Thyroid gland (tissue), 4 donors: ENCODE data around the gene CHCHD6. TPM values are rescaled to one million over a fixed set of nuclear protein-coding genes. Genes with fewer than 3 reads are reported as not detected.

Experiments
- DNase-seq, 2 donors: peaks; one replicate each; pipeline ENCODE4 v3.0.0-alpha.2; 2019
- H3K27ac ChIP-seq, 3 donors: fragments of 200-600 bp; sonication (generic); 1 replicate in 2 of 3; 2 replicates in 1 of 3; pipeline ENCODE4 v1.5.1; 2016 to 2019; ENCODE audit warnings: mild to moderate bottlenecking in 1 of 3, moderate library complexity in 1 of 3
- H3K27me3 ChIP-seq: fragments of 200-600 bp; sonication (generic); one replicate; pipeline ENCODE4 v1.5.1; 2019
- H3K36me3 ChIP-seq, 2 donors: fragments of 200-600 bp; sonication (generic); one replicate each; pipeline ENCODE4 v1.5.1; 2016 to 2019
- H3K4me1 ChIP-seq, 2 donors: fragments of 200-600 bp; sonication (generic); one replicate each; pipeline ENCODE4 v1.5.1; 2017 to 2019
- H3K4me3 ChIP-seq, 3 donors: fragments of 200-600 bp; sonication (generic); replicated peaks in 1 of 3; 1 replicate in 2 of 3; 2 replicates in 1 of 3; pipeline ENCODE4 v1.5.1; 2016; ENCODE audit warnings: mild to moderate bottlenecking in 1 of 3
- H3K9me3 ChIP-seq: fragments of 200-600 bp; sonication (generic); one replicate; pipeline ENCODE4 v1.5.1; 2017
- CTCF ChIP-seq, 6 experiments: fragments of 200-600 bp in 3 of 6; fragments of 450-650 bp in 3 of 6; sonication (generic) in 3 of 6; IDR thresholded peaks; one replicate each; pipeline ENCODE4 v1.5.1; 2016 to 2019; ENCODE audit warnings: antibody characterized with exemption in 6 of 6, mild to moderate bottlenecking in 2 of 6, inconsistent platforms in 1 of 6, moderate library complexity in 1 of 6
- POLR2A ChIP-seq, 2 donors: fragments of 450-650 bp; IDR thresholded peaks; one replicate each; pipeline ENCODE4 v1.6.1; 2017; ENCODE audit warnings: antibody characterized with exemption in 2 of 2, mild to moderate bottlenecking in 2 of 2, moderate library complexity in 1 of 2
- WGBS, 2 donors: methylation state at CpG; one replicate each; pipeline ENCODE4 v1.1.5; 2017; 5-methylcytosine and 5-hydroxymethylcytosine counted together
- intact Hi-C: fragments of 100-400 bp; cut with DNase I; formaldehyde crosslinking; loops from one replicate; pipeline ENCODE4 v1.15.1; 2023
- total RNA-seq, 4 donors: library from RNA; depleted of rRNA; stranded (reverse); fragments of >200 nt; gene quantifications; one replicate each; pipeline ENCODE4 v1.2.3, GENCODE V29; 2016

CHCHD6 gene
- total RNA-seq, 4 donors from 2014 or later = 22.9 to 27.8 (median 24.4) TPM

GRCh38 chr3:126954141-126954842 is 250.3 kb downstream of the CHCHD6 start:
- Histone ChIP-seq H3K27ac (no peak overlapping the region), H3K4me3 (no peak overlapping the region), H3K36me3 (no peaks in the 10 kb centered on the region), H3K27me3 (no peaks in the 10 kb centered on the region), H3K9me3 (no peaks in the 10 kb centered on the region), H3K4me1 (no peaks in the 10 kb centered on the region)
- 89 to 94% methylated on average over 9 to 10 of the region's 10 CpGs for WGBS, 2 donors
- no peak for DNase-seq
- intact Hi-C loops = no loop called here
- TF ChIP-seq CTCF (IDR thresholded peaks at IDR 0.05) = no peak
- no peak for TF ChIP-seq POLR2A (IDR thresholded peaks at IDR 0.05)

- 92% methylated on average over 11 to 12 of the region's 15 CpGs for WGBS, 2 donors
- intact Hi-C loops = no loop called here
- Histone ChIP-seq H3K36me3 (no peaks in the 10 kb centered on the region), H3K27me3 (no peaks in the 10 kb centered on the region), H3K27ac (no peak overlapping the region), H3K4me1 (peaks cover 0 to 1% of the 10 kb centered on the region in 2 donors), H3K4me3 (no peak overlapping the region), H3K9me3 (no peaks in the 10 kb centered on the region)
- TF ChIP-seq CTCF (IDR thresholded peaks at IDR 0.05) = no peak
- no peak for TF ChIP-seq POLR2A (IDR thresholded peaks at IDR 0.05)
- DNase-seq = no peak
These were observed 251.2 kb downstream of the CHCHD6 start for GRCh38 chr3:126955004-126955790.

- no peaks in the 10 kb centered on the region for H3K36me3 ChIP-seq
- H3K4me3 ChIP-seq = no peak overlapping the region
- no peak for DNase-seq
- 76 to 80% methylated on average over 8 of the region's 8 CpGs for WGBS, 2 donors
- H3K9me3 ChIP-seq = no peaks in the 10 kb centered on the region
- intact Hi-C loops = no loop called here
- TF ChIP-seq POLR2A (IDR thresholded peaks at IDR 0.05) = no peak
- no peak for TF ChIP-seq CTCF (IDR thresholded peaks at IDR 0.05)
- no peaks in the 10 kb centered on the region for H3K27me3 ChIP-seq
- H3K4me1 ChIP-seq = peaks cover 0 to 13% of the 10 kb centered on the region in 2 donors
- no peak overlapping the region for H3K27ac ChIP-seq
These were observed 252.3 kb downstream of the CHCHD6 start for GRCh38 chr3:126956361-126956760.

- DNase-seq = no peak
- Histone ChIP-seq H3K27me3 (no peaks in the 10 kb centered on the region), H3K27ac (no peak overlapping the region), H3K4me3 (no peak overlapping the region), H3K4me1 (peaks cover 0 to 19% of the 10 kb centered on the region in 2 donors), H3K36me3 (no peaks in the 10 kb centered on the region), H3K9me3 (no peaks in the 10 kb centered on the region)
- 88 to 92% methylated on average over 19 to 20 of the region's 23 CpGs for WGBS, 2 donors
- intact Hi-C loops = no loop called here
- TF ChIP-seq CTCF (IDR thresholded peaks at IDR 0.05) = no peak
- TF ChIP-seq POLR2A (IDR thresholded peaks at IDR 0.05) = no peak
These were observed 253.0 kb downstream of the CHCHD6 start for GRCh38 chr3:126956866-126957650.
